B cell (primary cell): ENCODE results near the gene DSCAML1. TPM values are rescaled to one million over a fixed set of nuclear protein-coding genes. Genes with fewer than 3 reads are reported as not detected.

ENCODE experiments used
- ATAC-seq: fragments of 200-7000 bp; cut with Tn5 transposase; one replicate; pipeline ENCODE4 v1.10.0; 2021; ENCODE audit warnings: low read depth, mild to moderate bottlenecking, moderate number of reproducible peaks, moderate library complexity
- CTCF ChIA-PET: fragments of 350-600 bp; sonication (Branson Sonifier 250); formaldehyde crosslinking; loops from one replicate; lab custom pipeline; 2021; ENCODE audit warnings: antibody characterized with exemption, inconsistent platforms; lab: Charles Lee
- POLR2A ChIA-PET: fragments of 350-600 bp; sonication (Branson Sonifier 250); formaldehyde crosslinking; loops from one replicate; lab custom pipeline; 2021; ENCODE audit warnings: antibody characterized with exemption; lab: Charles Lee
- DNase-seq: peaks from one replicate; pipeline ENCODE4 v3.0.0; 2013
- H2AFZ ChIP-seq: 2 replicates; pipeline ENCODE4 v1.6.1; 2012; ENCODE audit warnings: mild to moderate bottlenecking, low read depth, low read length; ENCODE audit not compliant: insufficient read depth, poor library complexity, severe bottlenecking
- H3K27ac ChIP-seq, 2 donors: 1 replicate in 1 of 2; 2 replicates in 1 of 2; pipeline ENCODE4 v1.5.1; 2012 to 2013; ENCODE audit warnings: low read length in 2 of 2, mild to moderate bottlenecking in 2 of 2, moderate library complexity in 1 of 2
- H3K27me3 ChIP-seq, 4 experiments: fragments of 200-600 bp in 1 of 4; sonication (generic) in 1 of 4; replicated peaks in 1 of 4; 1 replicate in 2 of 4; 2 replicates in 2 of 4; pipeline versions ENCODE4 v1.6.1 to v1.7.0; 2013 to 2016; ENCODE audit warnings: low read length in 3 of 4, mild to moderate bottlenecking in 2 of 4, mixed read lengths in 1 of 4, moderate library complexity in 1 of 4; ENCODE audit not compliant: insufficient read depth in 4 of 4, control insufficient read depth in 3 of 4; ENCODE audit errors: control extremely low read depth in 1 of 4
- H3K36me3 ChIP-seq, 2 experiments: replicated peaks in 1 of 2; 1 replicate in 1 of 2; 2 replicates in 1 of 2; pipeline versions ENCODE4 v1.6.1 to v1.7.1; 2013; ENCODE audit warnings: low read length in 1 of 2; ENCODE audit not compliant: insufficient read depth in 2 of 2, control insufficient read depth in 1 of 2; ENCODE audit errors: control extremely low read depth in 1 of 2, extremely low read depth in 1 of 2
- H3K4me1 ChIP-seq, 2 donors: fragments of 200-600 bp in 1 of 2; sonication (generic) in 1 of 2; 1 replicate in 1 of 2; 2 replicates in 1 of 2; pipeline versions ENCODE4 v1.5.1 to v1.6.1; 2013 to 2017; ENCODE audit warnings: low read length in 2 of 2; ENCODE audit not compliant: control insufficient read depth in 2 of 2, insufficient read depth in 2 of 2
- H3K4me2 ChIP-seq: replicated peaks from 2 replicates; pipeline ENCODE3; 2012; ENCODE audit warnings: mild to moderate bottlenecking, low read depth, low read length; ENCODE audit not compliant: poor library complexity, severe bottlenecking
- H3K4me3 ChIP-seq, 5 experiments: fragments of 200-600 bp in 1 of 5; sonication (generic) in 1 of 5; 1 replicate in 3 of 5; 2 replicates in 2 of 5; pipeline versions ENCODE4 v1.5.1 to v1.7.0; 2011 to 2016; ENCODE audit warnings: low read length in 4 of 5, mild to moderate bottlenecking in 4 of 5, low read depth in 2 of 5, control low read depth in 1 of 5, moderate library complexity in 1 of 5; ENCODE audit not compliant: insufficient read depth in 1 of 5; ENCODE audit errors: control extremely low read depth in 1 of 5, extremely low read depth in 1 of 5
- H3K79me2 ChIP-seq: fragments of 200-600 bp; sonication (generic); one replicate; pipeline ENCODE4 v1.6.0; 2016; ENCODE audit warnings: low read length; ENCODE audit not compliant: control insufficient read depth, insufficient read depth
- H3K9ac ChIP-seq: fragments of 200-600 bp; sonication (generic); 2 replicates; pipeline ENCODE4 v1.6.1; 2017; ENCODE audit warnings: mild to moderate bottlenecking, low read length, moderate library complexity
- H3K9me3 ChIP-seq, 3 donors: one replicate each; pipeline versions ENCODE4 v1.6.1 to v1.7.1; 2013; ENCODE audit warnings: low read length in 2 of 3; ENCODE audit not compliant: control insufficient read depth in 2 of 3, insufficient read depth in 1 of 3; ENCODE audit errors: control extremely low read depth in 1 of 3
- H4K20me1 ChIP-seq: 2 replicates; pipeline ENCODE4 v1.6.0; 2012; ENCODE audit warnings: mild to moderate bottlenecking, low read length; ENCODE audit not compliant: insufficient read depth, control insufficient read depth, poor library complexity, severe bottlenecking
- H3K27ac Mint-ChIP-seq: one replicate; pipeline ENCODE4 v1.8.0; 2021; ENCODE audit warnings: mixed read lengths
- H3K27me3 Mint-ChIP-seq: one replicate; pipeline ENCODE4 v1.8.0; 2021; ENCODE audit warnings: mixed read lengths
- H3K4me1 Mint-ChIP-seq: one replicate; pipeline ENCODE4 v1.8.0; 2021; ENCODE audit warnings: mixed read lengths
- H3K4me3 Mint-ChIP-seq: one replicate; pipeline ENCODE4 v1.8.0; 2021; ENCODE audit warnings: mixed read lengths
- H3K9me3 Mint-ChIP-seq: one replicate; pipeline ENCODE4 v1.8.0; 2022; ENCODE audit warnings: mixed read lengths; ENCODE audit not compliant: insufficient read depth
- EZH2 ChIP-seq: IDR thresholded peaks from 2 replicates; pipeline ENCODE4 v1.6.1; 2012; ENCODE audit warnings: borderline replicate concordance, low read depth, mild to moderate bottlenecking, moderate library complexity, low read length; ENCODE audit not compliant: insufficient read depth, poor library complexity, severe bottlenecking
- WGBS: methylation state at CpG from one replicate; pipeline ENCODE4 v1.1.5; 2013; ENCODE audit warnings: missing lambda C conversion rate; ENCODE audit not compliant: insufficient coverage; 5-methylcytosine and 5-hydroxymethylcytosine counted together
- intact Hi-C: fragments of 100-400 bp; cut with micrococcal nuclease; formaldehyde crosslinking; loops from one replicate; pipeline ENCODE4 v1.10.0; 2022
- polyA plus RNA-seq: library from polyadenylated mRNA; depleted of rRNA; stranded (reverse); fragments of >200 nt; gene quantifications from 2 replicates; pipeline ENCODE4 v1.2.3, GENCODE V29; 2012
- total RNA-seq, 2 donors: library from RNA; stranded (reverse); fragments of 120-200 nt in 1 of 2; gene quantifications; 1 replicate in 1 of 2; 2 replicates in 1 of 2; pipeline versions ENCODE4 v1.2.3 to v1.2.4, GENCODE V29; 2013 to 2022
- TF ChIP-seq, protein P1 (sequence below): fragments of 200-600 bp; IDR thresholded peaks from one replicate; pipeline ENCODE4 v1.8.0; 2022; ENCODE audit warnings: antibody characterized with exemption, mild to moderate bottlenecking

The DSCAML1 gene
- total and polyA plus RNA-seq, 2 donors (not counting 1 experiment from before 2014, with no cell fraction given): 1.2 to 6.2 TPM

DNA sequence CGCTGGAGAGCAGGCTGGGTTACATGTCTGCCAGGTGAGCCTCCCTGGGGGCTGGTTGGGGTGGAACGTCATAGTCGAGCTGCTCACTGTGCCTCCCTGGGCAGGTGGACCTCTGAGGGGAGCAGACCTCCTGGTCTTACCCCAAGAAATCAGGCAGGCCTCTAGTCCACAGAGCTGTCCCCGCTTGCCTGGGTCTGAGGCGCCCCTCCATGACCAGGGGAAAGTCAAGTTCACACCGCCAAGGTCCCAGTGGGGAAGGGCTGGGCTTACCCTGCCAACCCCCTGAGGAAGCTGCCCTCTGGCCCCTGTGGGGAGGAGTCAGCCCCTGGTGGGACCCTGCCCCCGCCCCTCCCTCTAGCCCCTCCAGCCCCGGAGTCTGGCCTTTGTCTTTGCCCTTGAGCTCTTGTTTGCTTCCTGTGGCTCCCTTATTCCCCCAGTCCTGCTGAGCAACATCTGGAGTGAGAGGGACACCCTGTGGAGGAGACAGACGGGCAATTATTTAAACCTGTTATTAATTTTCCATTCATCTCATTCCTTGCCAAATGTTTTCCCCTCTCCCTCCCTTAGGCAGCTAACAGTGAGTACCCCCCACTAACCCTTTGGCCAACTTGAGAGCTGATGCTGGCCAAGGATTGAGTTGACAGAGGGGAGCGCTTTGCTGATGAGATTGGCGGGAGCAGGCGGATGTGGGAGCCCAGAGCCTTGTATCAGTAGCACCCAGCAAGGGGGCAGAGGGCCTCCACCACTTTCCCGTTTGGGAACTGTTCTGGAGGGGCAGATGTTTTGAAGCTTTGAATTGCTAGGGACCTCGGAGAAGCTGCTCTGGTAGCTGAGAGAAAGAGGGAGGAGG, 385.9 kb downstream of the DSCAML1 start:
- Mint-ChIP-seq H3K4me1 (no peaks in the 10 kb centered on the region), H3K27me3 (no peaks in the 10 kb centered on the region), H3K9me3 (peaks cover 5% of the 10 kb centered on the region), H3K27ac (no peak overlapping the region), H3K4me3 (no peak overlapping the region)
- intact Hi-C loops: no loop called here
- DNase-seq (no peak), ATAC-seq (no peak)
- ChIA-PET POLR2A (no interaction called here), CTCF (interaction anchor here (1.3 to 1.4 kb wide), 3 partner anchors 15 to 18 kb away, joined by 4 to 5 read pairs (median 4); no protein-coding TSS in a partner anchor)
- 95% methylated on average over 11 of the region's 14 CpGs for whole genome bisulfite sequencing
- Histone ChIP-seq H3K4me3 (no peak overlapping the region), H3K4me2 (no peak overlapping the region), H3K79me2 (no peaks in the 10 kb centered on the region), H4K20me1 (no peaks in the 10 kb centered on the region), H3K36me3 (peaks cover 0 to 26% of the 10 kb centered on the region in 2 experiments), H3K9me3 (peaks cover 0 to 6% (median 1%) of the 10 kb centered on the region in 3 donors), H3K27ac (no peak overlapping the region), H2AFZ (no peak overlapping the region), H3K9ac (no peak overlapping the region), H3K27me3 (no peaks in the 10 kb centered on the region), H3K4me1 (no peaks in the 10 kb centered on the region)
- TF ChIP-seq, protein P1, sequence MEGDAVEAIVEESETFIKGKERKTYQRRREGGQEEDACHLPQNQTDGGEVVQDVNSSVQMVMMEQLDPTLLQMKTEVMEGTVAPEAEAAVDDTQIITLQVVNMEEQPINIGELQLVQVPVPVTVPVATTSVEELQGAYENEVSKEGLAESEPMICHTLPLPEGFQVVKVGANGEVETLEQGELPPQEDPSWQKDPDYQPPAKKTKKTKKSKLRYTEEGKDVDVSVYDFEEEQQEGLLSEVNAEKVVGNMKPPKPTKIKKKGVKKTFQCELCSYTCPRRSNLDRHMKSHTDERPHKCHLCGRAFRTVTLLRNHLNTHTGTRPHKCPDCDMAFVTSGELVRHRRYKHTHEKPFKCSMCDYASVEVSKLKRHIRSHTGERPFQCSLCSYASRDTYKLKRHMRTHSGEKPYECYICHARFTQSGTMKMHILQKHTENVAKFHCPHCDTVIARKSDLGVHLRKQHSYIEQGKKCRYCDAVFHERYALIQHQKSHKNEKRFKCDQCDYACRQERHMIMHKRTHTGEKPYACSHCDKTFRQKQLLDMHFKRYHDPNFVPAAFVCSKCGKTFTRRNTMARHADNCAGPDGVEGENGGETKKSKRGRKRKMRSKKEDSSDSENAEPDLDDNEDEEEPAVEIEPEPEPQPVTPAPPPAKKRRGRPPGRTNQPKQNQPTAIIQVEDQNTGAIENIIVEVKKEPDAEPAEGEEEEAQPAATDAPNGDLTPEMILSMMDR: no peak
- TF ChIP-seq EZH2: no peak

DNA sequence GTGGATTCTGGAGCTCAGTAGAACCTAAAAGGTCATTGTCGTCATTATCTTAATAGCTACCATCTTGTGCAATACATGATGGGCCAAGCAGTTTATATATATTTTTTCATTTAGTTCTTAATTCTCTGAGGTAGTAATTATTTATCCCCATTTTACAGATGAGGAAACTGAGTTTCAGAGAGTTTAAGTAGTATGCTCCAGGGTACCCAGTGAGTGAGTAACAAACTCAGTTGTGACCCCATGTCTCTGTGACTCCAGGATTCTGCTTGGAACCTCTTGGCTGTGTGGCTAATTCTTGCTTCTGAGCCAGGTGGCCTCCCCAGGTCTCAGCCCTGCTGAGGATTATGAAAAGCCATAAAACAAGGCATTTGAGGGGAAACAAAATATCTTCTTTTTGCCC, 386.8 kb downstream of the DSCAML1 start:
- intact Hi-C loops: no loop called here
- no CpG with 5 or more reads among the region's 1 CpG for WGBS
- DNase-seq (no peak), ATAC-seq (no peak)
- Histone ChIP-seq H3K9me3 (peaks cover 0 to 8% (median 1%) of the 10 kb centered on the region in 3 donors), H3K9ac (no peak overlapping the region), H3K4me2 (no peak overlapping the region), H3K36me3 (peaks cover 0 to 27% of the 10 kb centered on the region in 2 experiments), H4K20me1 (no peaks in the 10 kb centered on the region), H3K79me2 (no peaks in the 10 kb centered on the region), H3K4me3 (no peak overlapping the region), H3K27ac (no peak overlapping the region), H2AFZ (no peak overlapping the region), H3K4me1 (no peaks in the 10 kb centered on the region), H3K27me3 (no peaks in the 10 kb centered on the region)
- H3K9me3 Mint-ChIP-seq: peaks cover 9% of the 10 kb centered on the region
- no peak overlapping the region for H3K27ac Mint-ChIP-seq
- H3K4me3 Mint-ChIP-seq: no peak overlapping the region
- no peaks in the 10 kb centered on the region for H3K27me3 Mint-ChIP-seq
- no peaks in the 10 kb centered on the region for H3K4me1 Mint-ChIP-seq
- ChIA-PET CTCF (interaction anchor here (1.3 kb wide), 1 partner anchor 16 kb away, joined by 4 read pairs; no protein-coding TSS in a partner anchor), POLR2A (no interaction called here)
- no peak for TF ChIP-seq EZH2
- TF ChIP-seq, protein P1: no peak
